HepG2 (cell line): ENCODE results near the gene ATP1A2. TPM values are rescaled to one million over a fixed set of nuclear protein-coding genes. Genes with fewer than 3 reads are reported as not detected.
"Not testable (repeated sequence)": the region's sequence is repeated elsewhere in the genome, so short reads cannot be mapped to it uniquely, and the experiment has no call there.

Experiments
- ATAC-seq: fragments of 200-7000 bp; cut with Tn5 transposase; 3 replicates; pipeline ENCODE4 v1.9.1; 2020; ENCODE audit warnings: mild to moderate bottlenecking, moderate library complexity
- BruUV-seq: library from RNA; stranded (reverse); fragments of 400-500 nt; replicated peaks from 2 replicates; lab custom pipeline; 2021; lab: Mats Ljungman, UMichigan
- CTCF ChIA-PET: fragments of 300-600 bp; formaldehyde crosslinking; extraction: SDS; loops from one replicate; lab custom pipeline; 2021; ENCODE audit warnings: low total read pairs, inconsistent platforms, low intra/inter-chr PET ratio; lab: Yijun Ruan, JAX
- POLR2A ChIA-PET: fragments of 350-600 bp; sonication (Branson Sonifier 250); formaldehyde crosslinking; loops from one replicate; lab custom pipeline; 2020; ENCODE audit warnings: antibody characterized with exemption, inconsistent platforms; lab: Yijun Ruan, JAX
- DNase-seq: peaks from one replicate; pipeline ENCODE4 v3.0.0-alpha.2; 2015; ENCODE audit warnings: low spot score
- FAIRE-seq: peaks from 3 replicates; lab custom pipeline; 2011; peaks lifted over from hg19 to GRCh38; lab: Jason Lieb, UNC
- H2AFZ ChIP-seq: one replicate; pipeline ENCODE4 v1.6.1; 2011; ENCODE audit warnings: low read length, inconsistent platforms
- H3K27ac ChIP-seq: fragments of 300-600 bp; 3 replicates; pipeline ENCODE4 v1.8.0; 2011; ENCODE audit warnings: mixed run types, mild to moderate bottlenecking, mixed read lengths, low read length, inconsistent platforms; ENCODE audit not compliant: insufficient read depth; ENCODE audit errors: extremely low read length
- H3K27me3 ChIP-seq, 2 experiments: fragments of 200-600 bp in 1 of 2; 2 replicates in 1 of 2; 3 replicates in 1 of 2; pipeline versions ENCODE4 v1.6.0 to v1.8.0; 2011; ENCODE audit warnings: low read length in 2 of 2, mild to moderate bottlenecking in 2 of 2, moderate library complexity in 2 of 2, inconsistent platforms in 1 of 2; ENCODE audit not compliant: insufficient read depth in 2 of 2, control insufficient read depth in 1 of 2
- H3K36me3 ChIP-seq, 2 experiments: fragments of 200-600 bp in 1 of 2; replicated peaks in 1 of 2; 2 replicates in 1 of 2; 3 replicates in 1 of 2; pipeline versions ENCODE4 v1.5.1 to v1.8.0; 2011; ENCODE audit warnings: low read length in 2 of 2, inconsistent platforms in 1 of 2; ENCODE audit not compliant: insufficient read depth in 2 of 2, control insufficient read depth in 1 of 2
- H3K4me1 ChIP-seq: 2 replicates; pipeline ENCODE4 v1.5.1; 2012; ENCODE audit warnings: low read length, inconsistent platforms; ENCODE audit not compliant: insufficient read depth
- H3K4me2 ChIP-seq: 2 replicates; pipeline ENCODE4 v1.6.0; 2011; ENCODE audit warnings: low read depth, low read length, inconsistent platforms
- H3K4me3 ChIP-seq, 3 experiments: fragments of 200-600 bp in 1 of 3; sonication (generic), shearing (Covaris generic) in 1 of 3; replicated peaks in 1 of 3; 2 replicates each; pipeline ENCODE4 v1.5.1; 2011 to 2016; ENCODE audit warnings: low read length in 3 of 3, inconsistent platforms in 2 of 3, low read depth in 2 of 3, mild to moderate bottlenecking in 2 of 3, control low read depth in 1 of 3, mixed read lengths in 1 of 3; ENCODE audit not compliant: insufficient read depth in 1 of 3
- H3K79me2 ChIP-seq: one replicate; pipeline ENCODE4 v1.6.1; 2011; ENCODE audit warnings: low read length, inconsistent platforms; ENCODE audit not compliant: insufficient read depth
- H3K9ac ChIP-seq: 2 replicates; pipeline ENCODE4 v1.6.0; 2011; ENCODE audit warnings: mild to moderate bottlenecking, low read depth, low read length, inconsistent platforms; ENCODE audit not compliant: insufficient read depth
- H3K9me3 ChIP-seq: 2 replicates; pipeline ENCODE4 v1.5.1; 2012; ENCODE audit warnings: mild to moderate bottlenecking, low read length
- H4K20me1 ChIP-seq: 2 replicates; pipeline ENCODE4 v1.6.0; 2011; ENCODE audit warnings: inconsistent platforms, mild to moderate bottlenecking, low read length, moderate library complexity; ENCODE audit not compliant: insufficient read depth
- ARNT ChIP-seq: fragments of 450-650 bp; IDR thresholded peaks from 2 replicates; pipeline ENCODE4 v1.6.1; 2017
- ARNT2 ChIP-seq: sonication (generic); formaldehyde crosslinking; IDR thresholded peaks from 2 replicates; pipeline ENCODE4 v1.8.0; 2022; ENCODE audit warnings: mild to moderate bottlenecking, low read depth, missing genetic modification reagents, moderate library complexity
- CEBPB ChIP-seq: IDR thresholded peaks from 2 replicates; pipeline ENCODE4 v1.6.1; 2011; ENCODE audit warnings: low read depth, low read length, improper control_type of control experiment, borderline replicate concordance
- FOSL2 ChIP-seq: sonication (generic); formaldehyde crosslinking; IDR thresholded peaks from 2 replicates; pipeline ENCODE4 v1.4.0; 2020; ENCODE audit warnings: missing genetic modification reagents
- FOXM1 ChIP-seq: sonication (generic); formaldehyde crosslinking; IDR thresholded peaks from 2 replicates; pipeline ENCODE4 v1.5.0; 2020; ENCODE audit warnings: missing genetic modification reagents
- HNRNPK ChIP-seq: fragments of 200-400 bp; formaldehyde crosslinking; IDR thresholded peaks from 2 replicates; pipeline ENCODE4 v1.6.1; 2018; ENCODE audit warnings: low read length, low read depth, moderate library complexity, mild to moderate bottlenecking; ENCODE audit not compliant: poor library complexity, severe bottlenecking
- NR2F1 ChIP-seq, 2 experiments: fragments of 450-650 bp in 1 of 2; formaldehyde crosslinking in 1 of 2; IDR thresholded peaks; 2 replicates each; pipeline versions ENCODE4 v1.5.0 to v1.6.1; 2016 to 2020; ENCODE audit warnings: mild to moderate bottlenecking in 1 of 2, missing compliant biosample characterization in 1 of 2, missing genetic modification reagents in 1 of 2, moderate library complexity in 1 of 2
- NR2F6 ChIP-seq, 2 experiments: IDR thresholded peaks; 2 replicates each; pipeline ENCODE4 v1.6.1; 2016; ENCODE audit warnings: antibody characterized with exemption in 1 of 2, mild to moderate bottlenecking in 1 of 2
- RARA ChIP-seq: IDR thresholded peaks from 2 replicates; pipeline ENCODE4 v1.6.1; 2016; ENCODE audit warnings: missing genetic modification reagents, missing compliant biosample characterization
- RCOR2 ChIP-seq: IDR thresholded peaks from 2 replicates; pipeline ENCODE4 v1.6.1; 2016; ENCODE audit warnings: missing biosample characterization, missing genetic modification reagents
- ZNF510 ChIP-seq: sonication (generic); formaldehyde crosslinking; IDR thresholded peaks from 2 replicates; pipeline ENCODE4 v1.4.0; 2020; ENCODE audit warnings: low read depth, mild to moderate bottlenecking, missing genetic modification reagents
- WGBS: methylation state at CpG from one replicate; pipeline ENCODE4 v1.1.6; 2017; ENCODE audit warnings: low lambda C conversion rate; 5-methylcytosine and 5-hydroxymethylcytosine counted together
- in situ Hi-C: cut with HindIII; loops from 2 replicates; pipeline ENCODE4 v1.10.0; 2017; ENCODE audit warnings: low pct_unique_long_range_greater_than_20kb; ENCODE audit not compliant: extremely low pct_ligation_motif_present
- intact Hi-C: fragments of 100-400 bp; cut with micrococcal nuclease; formaldehyde crosslinking; loops from one replicate; pipeline ENCODE4 v1.10.0; 2022; ENCODE audit not compliant: unreplicated experiment
- polyA plus RNA-seq, 8 experiments: library from polyadenylated mRNA; depleted of rRNA in 3 of 8; stranded (reverse) in 7 of 8; unstranded in 1 of 8; fragments of >200 nt; fragmentation: Illumina TruSeq in 4 of 8; extraction: Trizol in 4 of 8; gene quantifications; 2 replicates each; pipeline versions ENCODE4 v1.2.1 to v1.2.3, GENCODE V29; 2011 to 2016; ENCODE audit warnings: low read depth in 4 of 8, missing spikeins in 1 of 8, mixed read lengths in 1 of 8; ENCODE audit not compliant: insufficient read depth in 1 of 8
- total RNA-seq, 5 experiments: library from RNA; depleted of rRNA; stranded (reverse); fragments of >200 nt; fragmentation: Illumina TruSeq; extraction: Trizol; gene quantifications; 2 replicates each; pipeline ENCODE4 v1.2.3, GENCODE V29; 2016; ENCODE audit warnings: low read depth in 1 of 5
- TF ChIP-seq, protein P1 (sequence below): sonication (generic); formaldehyde crosslinking; IDR thresholded peaks from 2 replicates; pipeline ENCODE4 v1.4.0; 2020; ENCODE audit warnings: missing genetic modification reagents
- TF ChIP-seq, protein P2 (sequence below): sonication (generic); formaldehyde crosslinking; IDR thresholded peaks from 2 replicates; pipeline ENCODE4 v1.5.0; 2020; ENCODE audit warnings: mild to moderate bottlenecking, missing genetic modification reagents

The ATP1A2 gene
- total and polyA plus RNA-seq, 2 of the 13 experiments (the other 11 are each of a cell fraction or from before 2014, with no cell fraction given): 0.16 TPM; not detected in 1

DNA sequence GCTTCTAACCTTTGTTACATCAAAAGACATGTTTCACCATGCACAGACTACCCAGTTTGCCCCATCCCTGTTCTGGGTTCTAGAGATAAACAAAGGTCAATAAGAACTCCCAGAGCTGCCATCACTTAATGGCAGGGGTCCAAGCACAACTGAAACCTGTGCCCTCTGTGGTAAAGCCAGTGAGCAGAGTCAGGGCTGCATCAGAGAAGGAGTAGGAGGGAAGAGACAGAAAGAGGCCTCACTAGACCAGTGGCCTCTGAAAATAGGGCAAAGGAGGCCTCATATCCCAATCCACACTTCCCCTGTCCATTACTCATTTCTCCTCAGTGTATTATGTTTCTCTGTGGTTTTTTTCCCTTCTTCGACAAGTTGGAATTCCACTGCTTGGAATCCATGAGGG, 10.2 kb downstream of the ATP1A2 start:
- FAIRE-seq (no peak), DNase-seq (no peak), ATAC-seq (no peak)
- Histone ChIP-seq H3K9me3 (no peaks in the 10 kb centered on the region), H3K79me2 (no peaks in the 10 kb centered on the region), H4K20me1 (no peaks in the 10 kb centered on the region), H3K4me1 (peaks cover 62% of the 10 kb centered on the region), H3K36me3 (no peaks in the 10 kb centered on the region), H2AFZ (no peak overlapping the region), H3K9ac (no peak overlapping the region), H3K4me3 (no peak overlapping the region), H3K27me3 (no peaks in the 10 kb centered on the region; a peak in 1 of 5 replicates), H3K4me2 (no peak overlapping the region), H3K27ac (no peak overlapping the region)
- no TSS peak for BruUV-seq
- in situ Hi-C loops: no loop called here
- POLR2A ChIA-PET: no interaction called here
- TF ChIP-seq, protein P1, sequence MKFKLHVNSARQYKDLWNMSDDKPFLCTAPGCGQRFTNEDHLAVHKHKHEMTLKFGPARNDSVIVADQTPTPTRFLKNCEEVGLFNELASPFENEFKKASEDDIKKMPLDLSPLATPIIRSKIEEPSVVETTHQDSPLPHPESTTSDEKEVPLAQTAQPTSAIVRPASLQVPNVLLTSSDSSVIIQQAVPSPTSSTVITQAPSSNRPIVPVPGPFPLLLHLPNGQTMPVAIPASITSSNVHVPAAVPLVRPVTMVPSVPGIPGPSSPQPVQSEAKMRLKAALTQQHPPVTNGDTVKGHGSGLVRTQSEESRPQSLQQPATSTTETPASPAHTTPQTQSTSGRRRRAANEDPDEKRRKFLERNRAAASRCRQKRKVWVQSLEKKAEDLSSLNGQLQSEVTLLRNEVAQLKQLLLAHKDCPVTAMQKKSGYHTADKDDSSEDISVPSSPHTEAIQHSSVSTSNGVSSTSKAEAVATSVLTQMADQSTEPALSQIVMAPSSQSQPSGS: no peak
- no peak for TF ChIP-seq ARNT2
- TF ChIP-seq HNRNPK: no peak
- TF ChIP-seq FOXM1: no peak
- TF ChIP-seq ARNT: no peak
- no peak for TF ChIP-seq ZNF510 (CRISPR knock-in tag)
- intact Hi-C loops: no loop called here
- WGBS: 64% methylated on average over 1 of the region's 1 CpG
- CTCF ChIA-PET: no interaction called here

DNA sequence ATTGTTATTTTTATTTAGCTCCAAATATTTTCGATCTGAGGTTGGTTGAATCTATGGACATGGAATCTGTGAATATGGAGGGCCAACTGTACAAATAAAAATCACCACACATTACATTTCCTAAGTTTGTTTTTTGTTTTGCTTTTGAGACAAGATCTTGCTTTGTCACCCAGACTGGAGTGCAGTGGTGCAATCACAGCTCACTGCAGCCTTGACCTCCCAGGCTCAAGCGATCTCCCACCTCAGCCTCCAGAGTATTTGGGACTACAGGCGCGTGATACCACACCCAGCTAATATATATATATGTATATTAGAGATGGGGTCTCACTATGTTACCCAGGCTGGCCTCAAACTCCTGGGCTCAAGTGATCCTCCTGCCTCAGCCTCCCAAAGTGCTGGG, 10.8 kb downstream of the ATP1A2 start:
- ATAC-seq; BruUV-seq; DNase-seq; intact Hi-C loops; in situ Hi-C loops; H3K4me3 ChIP-seq; H3K27ac ChIP-seq; H3K9ac ChIP-seq; H3K9me3 ChIP-seq; FAIRE-seq; H3K27me3 ChIP-seq; H4K20me1 ChIP-seq; H3K36me3 ChIP-seq; H2AFZ ChIP-seq; POLR2A ChIA-PET; H3K79me2 ChIP-seq; CTCF ChIA-PET; H3K4me2 ChIP-seq; TF ChIP-seq NR2F6 (IDR thresholded peaks at IDR 0.05): not testable (repeated sequence)
- peaks cover 68% of the 10 kb centered on the region for H3K4me1 ChIP-seq
- 33% methylated on average over 4 of the region's 4 CpGs for WGBS
- TF ChIP-seq FOSL2 (CRISPR knock-in tag) (0 out of 2 replicates have a peak, but pooled peaks have one; percentile 19), RCOR2 (CRISPR knock-in tag) (0 out of 2 replicates have a peak, but pooled peaks have one; percentile 30), CEBPB (peak; percentile 32; the same call in 1 of the 2 replicates), RARA (CRISPR knock-in tag) (0 out of 2 replicates have a peak, but pooled peaks have one; percentile 30), NR2F1 (CRISPR knock-in tag; IDR thresholded peaks at IDR 0.05) (peak in 1 of 2 experiments; percentile 38; a peak in 1 of 4 replicates), NR2F6 (CRISPR knock-in tag; IDR thresholded peaks at IDR 0.05) (0 out of 2 replicates have a peak, but pooled peaks have one; percentile 28)
- TF ChIP-seq, protein P2, sequence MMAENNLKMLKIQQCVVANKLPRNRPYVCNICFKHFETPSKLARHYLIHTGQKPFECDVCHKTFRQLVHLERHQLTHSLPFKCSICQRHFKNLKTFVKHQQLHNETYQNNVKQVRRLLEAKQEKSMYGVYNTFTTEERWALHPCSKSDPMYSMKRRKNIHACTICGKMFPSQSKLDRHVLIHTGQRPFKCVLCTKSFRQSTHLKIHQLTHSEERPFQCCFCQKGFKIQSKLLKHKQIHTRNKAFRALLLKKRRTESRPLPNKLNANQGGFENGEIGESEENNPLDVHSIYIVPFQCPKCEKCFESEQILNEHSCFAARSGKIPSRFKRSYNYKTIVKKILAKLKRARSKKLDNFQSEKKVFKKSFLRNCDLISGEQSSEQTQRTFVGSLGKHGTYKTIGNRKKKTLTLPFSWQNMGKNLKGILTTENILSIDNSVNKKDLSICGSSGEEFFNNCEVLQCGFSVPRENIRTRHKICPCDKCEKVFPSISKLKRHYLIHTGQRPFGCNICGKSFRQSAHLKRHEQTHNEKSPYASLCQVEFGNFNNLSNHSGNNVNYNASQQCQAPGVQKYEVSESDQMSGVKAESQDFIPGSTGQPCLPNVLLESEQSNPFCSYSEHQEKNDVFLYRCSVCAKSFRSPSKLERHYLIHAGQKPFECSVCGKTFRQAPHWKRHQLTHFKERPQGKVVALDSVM (CRISPR knock-in tag): peak; percentile 83
